Mucosa of descending colon (tissue), 3 donors: ENCODE measurements around the gene PIF1. TPM values are rescaled to one million over a fixed set of nuclear protein-coding genes. Genes with fewer than 3 reads are reported as not detected.
"Not testable (repeated sequence)": the region's sequence is repeated elsewhere in the genome, so short reads cannot be mapped to it uniquely, and the experiment has no call there.

Experiments used
- ATAC-seq: fragments of 200-7000 bp; cut with Tn5 transposase; one replicate; pipeline ENCODE4 v1.9.1; 2020; ENCODE audit warnings: mild to moderate bottlenecking, moderate library complexity
- DNase-seq, 3 donors: peaks; one replicate each; pipeline ENCODE4 v3.0.0-alpha.2; 2020
- H3K36me3 ChIP-seq: fragments of 200-600 bp; one replicate; pipeline ENCODE4 v1.8.0; 2021; ENCODE audit warnings: low read depth, mild to moderate bottlenecking
- H3K4me1 ChIP-seq: fragments of 200-600 bp; one replicate; pipeline ENCODE4 v1.8.0; 2021; ENCODE audit warnings: low read depth, mild to moderate bottlenecking
- H3K4me3 ChIP-seq: fragments of 200-600 bp; one replicate; pipeline ENCODE4 v1.8.0; 2021; ENCODE audit warnings: mild to moderate bottlenecking
- H3K9me3 ChIP-seq: fragments of 200-600 bp; one replicate; pipeline ENCODE4 v1.8.0; 2021; ENCODE audit warnings: mild to moderate bottlenecking
- intact Hi-C, 2 donors: fragments of 100-400 bp; cut with DNase I in 1 of 2; cut with micrococcal nuclease in 1 of 2; formaldehyde crosslinking; loops; one replicate each; pipeline versions ENCODE4 v1.11.0 to v1.11.1; 2022; cut with DNase I, micrococcal nuclease
- total RNA-seq, 3 donors: library from RNA; stranded (reverse); fragmentation: NEBNext Ultra II Directional in 2 of 3; extraction: Animal tissue kit (Norgen Biotek cat#: 25700) in 2 of 3; gene quantifications; one replicate each; pipeline versions ENCODE4 v1.2.1 to v1.2.4, GENCODE V29; 2021 to 2023
- TF ChIP-seq, protein P1 (sequence below): fragments of 200-600 bp; IDR thresholded peaks from one replicate; pipeline ENCODE4 v1.8.0; 2022; ENCODE audit warnings: antibody characterized with exemption, mild to moderate bottlenecking
- donor health status: DM: no; HTN: no; CAD: no; lungs with moderate emphysema.
- donor health status: DM: no; HTN: no; CAD: no.
- donor health status: DM: no; HTN: yes; CAD: no.

The PIF1 gene
- total RNA-seq, 3 donors from 2014 or later, result 2.6 to 10.4 (median 5.0) TPM

DNA sequence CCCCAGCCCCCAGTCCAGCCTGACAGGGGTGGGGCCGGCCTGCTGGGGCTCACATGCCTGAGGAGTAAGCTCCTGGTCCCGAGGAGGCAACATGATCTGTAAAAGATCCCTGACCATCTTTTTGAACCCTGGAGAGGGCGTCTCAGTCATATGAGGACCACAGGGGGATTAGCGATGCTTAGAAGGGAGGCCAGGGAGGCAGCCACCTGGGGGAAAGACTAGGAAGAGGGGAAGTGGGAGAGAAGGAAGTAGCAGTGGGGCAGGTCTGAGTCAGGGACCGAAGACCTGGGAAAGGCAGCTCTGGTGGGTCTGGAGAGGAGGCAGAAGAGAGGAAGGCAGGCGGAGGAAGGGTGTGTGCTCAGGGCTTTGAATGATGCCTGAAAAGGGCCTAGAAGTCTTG lies 18.9 kb downstream of the PIF1 start:
- DNase-seq, result no peak
- TF ChIP-seq, protein P1, sequence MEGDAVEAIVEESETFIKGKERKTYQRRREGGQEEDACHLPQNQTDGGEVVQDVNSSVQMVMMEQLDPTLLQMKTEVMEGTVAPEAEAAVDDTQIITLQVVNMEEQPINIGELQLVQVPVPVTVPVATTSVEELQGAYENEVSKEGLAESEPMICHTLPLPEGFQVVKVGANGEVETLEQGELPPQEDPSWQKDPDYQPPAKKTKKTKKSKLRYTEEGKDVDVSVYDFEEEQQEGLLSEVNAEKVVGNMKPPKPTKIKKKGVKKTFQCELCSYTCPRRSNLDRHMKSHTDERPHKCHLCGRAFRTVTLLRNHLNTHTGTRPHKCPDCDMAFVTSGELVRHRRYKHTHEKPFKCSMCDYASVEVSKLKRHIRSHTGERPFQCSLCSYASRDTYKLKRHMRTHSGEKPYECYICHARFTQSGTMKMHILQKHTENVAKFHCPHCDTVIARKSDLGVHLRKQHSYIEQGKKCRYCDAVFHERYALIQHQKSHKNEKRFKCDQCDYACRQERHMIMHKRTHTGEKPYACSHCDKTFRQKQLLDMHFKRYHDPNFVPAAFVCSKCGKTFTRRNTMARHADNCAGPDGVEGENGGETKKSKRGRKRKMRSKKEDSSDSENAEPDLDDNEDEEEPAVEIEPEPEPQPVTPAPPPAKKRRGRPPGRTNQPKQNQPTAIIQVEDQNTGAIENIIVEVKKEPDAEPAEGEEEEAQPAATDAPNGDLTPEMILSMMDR, result no peak
- H3K36me3 ChIP-seq, result no peaks in the 10 kb centered on the region
- no peaks in the 10 kb centered on the region for H3K9me3 ChIP-seq
- H3K4me1 ChIP-seq, result no peaks in the 10 kb centered on the region
- ATAC-seq, result no peak
- H3K4me3 ChIP-seq, result no peak overlapping the region
- intact Hi-C loops, result no loop called here

DNA sequence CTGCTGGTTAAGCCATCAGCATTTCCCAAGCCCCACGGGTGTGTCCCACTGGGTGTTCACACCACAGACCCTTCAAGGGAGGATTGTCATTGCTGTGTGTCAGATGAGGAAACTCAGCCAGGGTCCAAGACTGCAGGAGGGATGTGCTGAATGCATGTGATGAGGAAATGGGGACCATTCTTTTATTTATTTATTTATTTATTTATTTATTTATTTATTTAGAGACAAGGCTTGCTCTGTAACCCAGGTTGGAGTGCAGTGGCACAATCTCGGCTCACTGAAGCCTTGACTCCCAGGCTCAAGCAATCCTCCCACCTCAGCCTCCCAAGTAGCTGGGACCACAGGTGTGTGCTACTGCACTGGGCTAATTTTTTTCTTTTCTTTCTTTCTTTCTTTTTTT lies 20.8 kb downstream of the PIF1 start:
- DNase-seq (no peak), ATAC-seq (no peak)
- Histone ChIP-seq H3K4me3 (no peak overlapping the region), H3K36me3 (no peaks in the 10 kb centered on the region), H3K9me3 (no peaks in the 10 kb centered on the region), H3K4me1 (no peaks in the 10 kb centered on the region)
- intact Hi-C loops, result loop anchor here in 1 of 2 donors (5.0 kb wide), 1 partner anchor 57 kb away; no protein-coding TSS in a partner anchor
- TF ChIP-seq, protein P1, result no peak

DNA sequence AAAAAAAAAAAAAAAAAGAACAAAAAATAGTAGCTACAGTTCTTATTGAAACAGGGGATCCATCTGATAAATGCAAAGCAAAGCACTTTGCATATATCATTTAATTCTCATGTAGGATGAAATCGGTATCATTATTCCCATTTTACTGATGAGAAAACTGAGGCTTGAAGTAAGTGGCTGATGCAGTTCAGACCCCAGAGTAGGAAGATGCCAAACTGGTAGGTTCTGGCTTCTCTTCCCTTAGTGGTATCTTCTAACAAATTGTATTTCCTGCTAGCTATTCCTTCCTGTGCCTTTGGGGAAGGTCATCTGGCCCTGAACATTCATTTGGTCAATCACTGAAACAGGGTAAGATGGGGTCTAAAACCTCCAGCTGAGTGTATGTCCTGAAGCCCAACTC lies 21.9 kb downstream of the PIF1 start:
- ATAC-seq, result no peak
- intact Hi-C loops, result loop anchor here in 1 of 2 donors (5.0 kb wide), 1 partner anchor 56 kb away; no protein-coding TSS in a partner anchor
- TF ChIP-seq, protein P1, result no peak

DNA sequence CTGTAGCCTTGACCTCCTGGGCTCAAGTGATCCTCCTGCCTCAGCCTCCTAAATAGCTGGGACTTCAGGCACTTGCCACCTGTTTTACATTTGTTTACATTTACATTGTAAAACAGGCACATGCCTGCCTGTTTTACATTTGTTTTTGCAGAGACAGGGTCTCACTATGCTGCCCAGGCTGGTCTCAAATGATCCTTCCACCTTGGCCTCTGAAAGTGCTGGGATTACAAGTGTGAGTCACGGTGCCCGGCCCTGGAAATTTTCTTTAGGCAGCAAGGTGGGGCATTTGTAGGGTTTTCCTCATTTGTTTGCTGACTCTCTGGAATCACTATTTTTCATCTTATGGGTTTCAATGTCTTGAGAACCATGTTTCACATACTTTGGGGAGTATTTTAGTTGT lies 25.0 kb downstream of the PIF1 start:
- H3K4me3 ChIP-seq, result no peak overlapping the region
- DNase-seq (no peak), ATAC-seq (no peak)
- intact Hi-C loops, result loop anchor here in 1 of 2 donors (5.0 kb wide), 1 partner anchor 53 kb away; no protein-coding TSS in a partner anchor
- H3K4me1 ChIP-seq, result no peaks in the 10 kb centered on the region
- H3K9me3 ChIP-seq, result no peaks in the 10 kb centered on the region
- no peaks in the 10 kb centered on the region for H3K36me3 ChIP-seq
- TF ChIP-seq, protein P1, result no peak

More for the DNA sequence above, 21.9 kb downstream of the PIF1 start:
- Histone ChIP-seq H3K4me1 (no peaks in the 10 kb centered on the region), H3K9me3 (no peaks in the 10 kb centered on the region), H3K4me3 (no peak overlapping the region), H3K36me3 (no peaks in the 10 kb centered on the region)
- no peak for DNase-seq

DNA sequence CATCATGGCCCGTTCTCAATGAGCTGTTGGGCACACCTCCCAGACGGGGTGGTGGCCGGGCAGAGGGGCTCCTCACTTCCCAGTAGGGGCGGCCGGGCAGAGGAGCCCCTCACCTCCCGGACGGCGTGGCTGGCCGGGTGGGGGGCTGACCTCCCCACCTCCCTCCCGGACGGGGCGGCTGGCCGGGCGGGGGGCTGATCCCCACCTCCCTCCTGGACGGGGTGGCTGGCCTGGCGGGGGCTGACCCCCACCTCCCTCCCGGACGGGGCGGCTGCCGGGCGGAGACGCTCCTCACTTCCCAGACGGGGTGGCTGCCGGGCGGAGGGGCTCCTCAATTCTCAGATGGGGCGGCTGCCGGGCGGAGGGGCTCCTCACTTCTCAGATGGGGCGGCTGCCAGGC lies 26.5 kb downstream of the PIF1 start:
- H3K36me3 ChIP-seq, H3K9me3 ChIP-seq, H3K4me3 ChIP-seq, ATAC-seq, DNase-seq, intact Hi-C loops, H3K4me1 ChIP-seq: not testable (repeated sequence)

DNA sequence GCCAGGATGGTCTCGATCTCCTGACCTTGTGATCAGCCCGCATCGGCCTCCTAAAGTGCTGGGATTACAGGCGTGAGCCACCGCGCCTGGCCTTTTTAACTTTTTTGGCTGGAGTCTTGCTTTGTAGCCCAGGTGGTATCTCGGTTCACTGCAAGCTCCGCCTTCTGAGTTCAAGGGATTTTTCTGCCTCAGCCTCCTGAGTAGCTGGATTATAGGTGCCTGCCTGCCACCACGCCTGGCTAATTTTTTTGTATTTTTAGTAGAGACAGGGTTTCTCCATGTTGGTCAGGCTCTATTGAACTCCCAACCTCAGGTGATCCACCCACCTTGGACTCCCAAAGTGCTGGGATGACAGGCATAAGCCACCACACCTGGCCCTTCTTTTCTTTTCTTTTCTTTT lies 29.5 kb downstream of the PIF1 start:
- H3K36me3 ChIP-seq, H3K4me3 ChIP-seq, H3K9me3 ChIP-seq, H3K4me1 ChIP-seq, ATAC-seq, intact Hi-C loops, DNase-seq: not testable (repeated sequence)

DNA sequence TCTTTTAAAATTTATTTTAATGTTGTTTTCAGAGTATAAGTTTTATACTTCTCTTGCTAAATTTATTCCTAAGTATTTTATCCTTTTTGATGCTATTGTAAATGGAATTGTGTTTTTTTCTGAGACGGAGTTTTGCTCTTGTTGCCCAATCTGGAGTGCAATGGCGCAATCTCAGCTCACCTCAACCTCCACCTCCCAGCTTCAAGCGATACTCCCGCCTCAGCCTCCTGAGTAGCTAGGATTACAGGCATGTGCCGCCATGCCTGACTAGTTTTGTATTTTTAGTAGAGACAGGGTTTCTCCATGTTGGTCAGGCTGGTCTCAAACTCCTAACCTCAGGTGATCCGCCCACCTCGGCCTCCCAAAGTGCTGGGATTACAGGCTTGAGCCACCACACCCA lies 30.1 kb downstream of the PIF1 start:
- intact Hi-C loops, H3K4me1 ChIP-seq, DNase-seq, H3K4me3 ChIP-seq, H3K36me3 ChIP-seq, H3K9me3 ChIP-seq, ATAC-seq: not testable (repeated sequence)
